Kidney (tissue), 14 donors: ENCODE measurements around the gene COL6A1. TPM values are rescaled to one million over a fixed set of nuclear protein-coding genes. Genes with fewer than 3 reads are reported as not detected.

Source experiments
- DNase-seq, 5 donors: peaks; one replicate each; pipeline ENCODE4 v3.0.0-alpha.2; 2013 to 2020
- FAIRE-seq: peaks from 2 replicates; lab custom pipeline; 2012; peaks lifted over from hg19 to GRCh38; lab: Jason Lieb, UNC
- H3K27ac ChIP-seq, 2 donors: one replicate each; pipeline ENCODE4 v1.7.0; 2013; ENCODE audit warnings: low read depth in 2 of 2, low read length in 2 of 2, inconsistent platforms in 1 of 2
- H3K27me3 ChIP-seq: one replicate; pipeline ENCODE4 v1.7.1; 2013; ENCODE audit warnings: low read length, inconsistent platforms; ENCODE audit not compliant: control insufficient read depth, insufficient read depth
- H3K36me3 ChIP-seq, 3 donors: one replicate each; pipeline versions ENCODE4 v1.7.0 to v1.7.1; 2013; ENCODE audit warnings: low read length in 3 of 3, control low read depth in 1 of 3, inconsistent platforms in 1 of 3; ENCODE audit not compliant: insufficient read depth in 3 of 3, control insufficient read depth in 2 of 3
- H3K4me1 ChIP-seq, 3 donors: one replicate each; pipeline versions ENCODE4 v1.7.0 to v1.7.1; 2013; ENCODE audit warnings: low read length in 3 of 3, inconsistent platforms in 1 of 3, low read depth in 1 of 3; ENCODE audit not compliant: control insufficient read depth in 2 of 3, insufficient read depth in 2 of 3
- H3K4me3 ChIP-seq, 3 donors: one replicate each; pipeline versions ENCODE4 v1.7.0 to v1.8.1; 2013; ENCODE audit warnings: low read length in 3 of 3, control low read depth in 1 of 3, inconsistent platforms in 1 of 3
- H3K9ac ChIP-seq, 3 donors: one replicate each; pipeline versions ENCODE4 v1.7.0 to v1.7.1; 2013; ENCODE audit warnings: low read length in 3 of 3, control low read depth in 1 of 3, inconsistent platforms in 1 of 3
- H3K9me3 ChIP-seq, 3 donors: one replicate each; pipeline versions ENCODE4 v1.7.0 to v1.7.1; 2013; ENCODE audit warnings: low read length in 3 of 3, control low read depth in 1 of 3, inconsistent platforms in 1 of 3; ENCODE audit not compliant: control insufficient read depth in 2 of 3, insufficient read depth in 1 of 3
- CTCF ChIP-seq: IDR thresholded peaks from 3 replicates; pipeline ENCODE4 v1.5.1; 2012; ENCODE audit warnings: mild to moderate bottlenecking, moderate library complexity, borderline replicate concordance; ENCODE audit not compliant: insufficient read depth; ENCODE audit errors: extremely low read depth
- intact Hi-C: fragments of 100-400 bp; cut with DNase I; formaldehyde crosslinking; loops from one replicate; pipeline ENCODE4 v1.11.1; 2022
- polyA plus RNA-seq: library from polyadenylated mRNA; stranded (reverse); fragments of 350-450 nt; fragmentation: Illumina TruSeq; extraction: RNeasy Lipid Tissue Mini Kit (QIAGEN cat#74804); gene quantifications from one replicate; pipeline ENCODE4 v1.2.3, GENCODE V29; 2014; ENCODE audit warnings: low read depth, low replicate concordance; ENCODE audit not compliant: insufficient read depth
- total RNA-seq: library from RNA; stranded (reverse); fragmentation: NEBNext Ultra II Directional; extraction: Animal tissue kit (Norgen Biotek cat#: 25700); gene quantifications from one replicate; pipeline ENCODE4 v1.2.1, GENCODE V29; 2021
- donor health status: control.
- donor health status: control.
- donor health status: control.
- donor health status: control.
- donor health status: control.
- donor health status: DM: yes; HTN: yes; CAD: no.
- donor health status: Normal renal cell carcinoma (clear cell type).

Gene COL6A1
- total and polyA plus RNA-seq, 2 donors from 2014 or later, result 112 to 127 TPM

GRCh38 chr21:45986316-45987051 lies 4.9 kb downstream of the COL6A1 start:
- DNase-seq (peak in 1 of 5 donors; percentile 73), FAIRE-seq (no peak)
- TF ChIP-seq CTCF, result no peak
- H3K36me3 ChIP-seq, result peaks cover 2 to 22% (median 4%) of the 10 kb centered on the region in 3 donors
- no peaks in the 10 kb centered on the region for H3K27me3 ChIP-seq
- H3K9ac ChIP-seq, result no peak overlapping the region
- peaks cover 0 to 5% (median 0%) of the 10 kb centered on the region in 3 donors for H3K4me1 ChIP-seq
- no peak overlapping the region for H3K27ac ChIP-seq
- no peak overlapping the region for H3K4me3 ChIP-seq
- intact Hi-C loops, result no loop called here
- H3K9me3 ChIP-seq, result no peaks in the 10 kb centered on the region

- TF ChIP-seq CTCF, result no peak
- Histone ChIP-seq H3K9ac (no peak overlapping the region), H3K27ac (no peak overlapping the region), H3K4me1 (peaks cover 0 to 5% (median 0%) of the 10 kb centered on the region in 3 donors), H3K36me3 (peaks cover 2 to 23% (median 4%) of the 10 kb centered on the region in 3 donors), H3K4me3 (no peak overlapping the region), H3K27me3 (no peaks in the 10 kb centered on the region), H3K9me3 (no peaks in the 10 kb centered on the region)
- FAIRE-seq, result no peak
- DNase-seq, result peak in 1 of 5 donors; percentile 73
- intact Hi-C loops, result no loop called here
Observed at GRCh38 chr21:45987121-45987711, 5.6 kb downstream of the COL6A1 start.

GRCh38 chr21:45988366-45989347 lies 7.1 kb downstream of the COL6A1 start:
- Histone ChIP-seq H3K9ac (no peak overlapping the region), H3K9me3 (no peaks in the 10 kb centered on the region), H3K4me3 (no peak overlapping the region), H3K36me3 (peaks cover 2 to 25% (median 4%) of the 10 kb centered on the region in 3 donors), H3K27me3 (no peaks in the 10 kb centered on the region), H3K27ac (no peak overlapping the region), H3K4me1 (no peaks in the 10 kb centered on the region)
- TF ChIP-seq CTCF, result no peak
- intact Hi-C loops, result no loop called here
- FAIRE-seq (no peak), DNase-seq (peak in 1 of 5 donors; percentile 65)
